ENCODE data around the gene NCKAP1. TPM values are rescaled to one million over a fixed set of nuclear protein-coding genes. Genes with fewer than 3 reads are reported as not detected.

Gene NCKAP1
- total and polyA plus RNA-seq, 8 donors = 16.9 to 75.6 (median 42.8) TPM

GRCh38 chr2:183069174-183069573 is 30.9 kb upstream of the NCKAP1 start:
- 92 to 95% methylated on average over 2 of the region's 2 CpGs for WGBS, 2 donors
- H3K27ac ChIP-seq = no peak overlapping the region
- no peak for FAIRE-seq
- H3K27me3 ChIP-seq = no peaks in the 10 kb centered on the region
- intact Hi-C loops (cut with DNase I) = no loop called here
- no peaks in the 10 kb centered on the region for H3K9me3 ChIP-seq
- H3K4me3 ChIP-seq = no peak overlapping the region
- no peaks in the 10 kb centered on the region for H3K4me1 ChIP-seq
- TF ChIP-seq CTCF (IDR thresholded peaks at IDR 0.05) = no peak
- H3K36me3 ChIP-seq = no peaks in the 10 kb centered on the region
- no peak for ATAC-seq
- DNase-seq = no peak

- no peak for TF ChIP-seq CTCF (IDR thresholded peaks at IDR 0.05)
- Histone ChIP-seq H3K36me3 (no peaks in the 10 kb centered on the region), H3K27ac (no peak overlapping the region), H3K4me1 (no peaks in the 10 kb centered on the region), H3K4me3 (no peak overlapping the region), H3K27me3 (no peaks in the 10 kb centered on the region), H3K9me3 (no peaks in the 10 kb centered on the region)
- intact Hi-C loops (cut with DNase I) = no loop called here
- no peak for ATAC-seq
- FAIRE-seq = no peak
- no peak for DNase-seq
- WGBS, 2 donors = 73 to 86% methylated on average over 3 of the region's 3 CpGs
Measured at GRCh38 chr2:183068561-183068960, 30.3 kb upstream of the NCKAP1 start.

GRCh38 chr2:183063083-183063482 is 24.8 kb upstream of the NCKAP1 start:
- TF ChIP-seq CTCF (IDR thresholded peaks at IDR 0.05) = no peak
- no peak overlapping the region for H3K27ac ChIP-seq
- no peak for DNase-seq
- intact Hi-C loops (cut with DNase I) = no loop called here
- H3K9me3 ChIP-seq = no peaks in the 10 kb centered on the region
- H3K36me3 ChIP-seq = no peaks in the 10 kb centered on the region
- ATAC-seq = no peak
- FAIRE-seq = no peak
- no peak overlapping the region for H3K4me3 ChIP-seq
- peaks cover 0 to under 1% (median 0%) of the 10 kb centered on the region in 3 donors for H3K4me1 ChIP-seq
- no peaks in the 10 kb centered on the region for H3K27me3 ChIP-seq
- 39 to 46% methylated on average over 2 of the region's 2 CpGs for WGBS, 2 donors

GRCh38 chr2:183060571-183061231 is 22.4 kb upstream of the NCKAP1 start:
- Histone ChIP-seq H3K36me3 (no peaks in the 10 kb centered on the region), H3K4me3 (no peak overlapping the region), H3K9me3 (no peaks in the 10 kb centered on the region), H3K27me3 (no peaks in the 10 kb centered on the region), H3K4me1 (peaks cover 0 to 16% (median 7%) of the 10 kb centered on the region in 3 donors), H3K27ac (no peak overlapping the region)
- intact Hi-C loops (cut with DNase I) = no loop called here
- ATAC-seq = no peak
- no peak for DNase-seq
- FAIRE-seq = no peak
- no peak for TF ChIP-seq CTCF (IDR thresholded peaks at IDR 0.05)
- WGBS, 2 donors = 96% methylated on average over 14 of the region's 14 CpGs

GRCh38 chr2:183059561-183059960 is 21.3 kb upstream of the NCKAP1 start:
- Histone ChIP-seq H3K4me1 (peaks cover 0 to 16% (median 7%) of the 10 kb centered on the region in 3 donors), H3K4me3 (no peak overlapping the region), H3K9me3 (no peaks in the 10 kb centered on the region), H3K27ac (no peak overlapping the region), H3K36me3 (no peaks in the 10 kb centered on the region), H3K27me3 (no peaks in the 10 kb centered on the region)
- DNase-seq = no peak
- ATAC-seq = no peak
- WGBS, 2 donors = 57 to 67% methylated on average over 1 of the region's 1 CpG
- no peak for TF ChIP-seq CTCF (IDR thresholded peaks at IDR 0.05)
- FAIRE-seq = no peak
- intact Hi-C loops (cut with DNase I) = no loop called here
